COLO829 (cell line): ENCODE results near the gene SGMS1.
"Not testable (repeated sequence)": the region's sequence is repeated elsewhere in the genome, so short reads cannot be mapped to it uniquely, and the experiment has no call there.

Experiments
- DNase-seq: peaks from one replicate; pipeline ENCODE4 v3.0.0; 2012; ENCODE audit warnings: low spot score

SGMS1 gene

GRCh38 chr10:50304660-50305059 is 319.1 kb downstream of the SGMS1 start:
- no peak for DNase-seq

DNA sequence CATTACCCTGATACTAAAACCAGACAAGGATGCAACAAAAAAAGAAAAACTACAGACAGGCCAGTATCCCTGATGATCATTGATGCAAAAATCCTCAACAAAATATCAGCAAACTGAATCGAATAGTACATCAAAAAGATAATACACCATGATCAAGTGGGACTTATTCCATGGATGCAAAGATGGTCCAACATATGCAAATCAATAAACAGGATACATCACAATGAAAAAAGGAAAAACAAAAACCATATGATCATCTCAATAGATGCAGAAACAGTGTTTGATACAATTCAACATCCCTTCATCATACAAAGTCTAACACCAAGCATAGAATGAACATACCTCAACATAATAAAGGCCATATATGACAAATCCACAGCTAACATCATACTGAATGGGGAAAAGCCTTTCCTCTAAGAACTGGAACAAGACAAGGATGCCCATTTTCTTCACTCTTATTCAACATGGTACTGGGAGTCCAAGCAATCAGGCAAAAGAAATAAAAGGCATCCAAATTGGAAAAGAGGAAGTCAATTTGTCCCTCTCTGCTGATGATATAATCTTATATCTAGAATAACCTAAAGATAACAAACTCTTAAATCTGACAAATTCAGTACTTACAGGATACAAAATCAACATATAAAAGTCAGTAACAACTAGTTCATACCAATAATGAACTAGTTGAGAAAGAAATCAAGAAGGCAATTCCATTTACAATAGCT is 323.6 kb downstream of the SGMS1 start:
- no peak for DNase-seq

- no peak for DNase-seq
These were observed 328.4 kb downstream of the SGMS1 start for GRCh38 chr10:50295367-50295766.

DNA sequence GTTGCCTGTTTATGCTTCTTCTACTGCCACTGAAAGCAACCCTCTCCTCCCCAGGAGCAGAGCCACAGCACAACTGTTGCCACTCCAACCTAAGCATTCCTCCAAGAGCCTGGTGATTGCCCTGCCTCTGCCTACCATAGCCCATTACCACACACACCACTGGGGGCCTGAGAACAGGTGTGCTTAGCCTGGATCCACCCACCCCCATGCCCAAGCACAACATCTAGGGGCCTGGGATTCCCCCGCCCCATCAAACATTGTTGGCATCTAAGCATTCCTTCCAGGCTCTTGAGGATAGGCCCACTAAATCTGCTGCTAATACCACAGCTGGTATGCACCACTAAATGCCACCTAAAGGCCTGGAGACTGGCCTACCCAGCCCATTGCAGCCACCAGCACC is 329.2 kb downstream of the SGMS1 start:
- no peak for DNase-seq

DNA sequence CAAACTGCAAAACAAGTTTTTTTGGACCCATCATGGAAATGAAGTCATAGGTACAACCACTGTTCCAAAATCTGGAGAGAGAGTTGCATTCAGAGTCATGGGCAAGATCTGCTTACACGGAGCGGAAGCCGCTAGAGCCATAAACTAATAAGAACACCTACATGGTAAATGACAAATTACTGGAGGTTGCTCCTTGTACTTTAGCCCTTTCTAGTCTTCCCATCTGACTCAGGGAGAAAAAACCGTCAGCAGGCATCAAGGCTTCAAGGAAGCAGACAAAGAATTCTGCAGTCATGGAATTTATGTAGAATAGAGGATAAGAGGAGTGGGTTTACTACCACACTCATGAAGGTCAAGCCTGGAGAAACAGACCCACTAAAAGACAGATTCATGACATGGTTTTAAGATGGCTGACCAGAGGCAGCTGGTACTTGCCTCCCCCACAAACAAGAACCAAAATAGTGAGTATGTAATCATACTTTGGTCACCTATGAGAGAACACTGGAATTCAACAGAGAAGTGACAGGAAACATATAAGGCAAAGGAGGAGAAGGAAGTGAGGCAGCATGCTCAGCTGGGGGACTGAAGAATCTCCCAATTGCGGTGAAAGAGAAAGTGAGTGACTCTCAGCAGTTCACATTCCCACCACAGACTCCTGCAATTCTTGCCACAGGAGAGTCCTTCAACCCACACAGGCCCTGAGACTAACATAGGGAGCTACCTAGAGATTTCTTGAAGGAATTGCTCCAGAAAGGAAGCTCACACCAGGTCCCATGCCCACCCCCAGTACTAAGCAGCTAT is 330.0 kb downstream of the SGMS1 start:
- DNase-seq, result no peak

DNA sequence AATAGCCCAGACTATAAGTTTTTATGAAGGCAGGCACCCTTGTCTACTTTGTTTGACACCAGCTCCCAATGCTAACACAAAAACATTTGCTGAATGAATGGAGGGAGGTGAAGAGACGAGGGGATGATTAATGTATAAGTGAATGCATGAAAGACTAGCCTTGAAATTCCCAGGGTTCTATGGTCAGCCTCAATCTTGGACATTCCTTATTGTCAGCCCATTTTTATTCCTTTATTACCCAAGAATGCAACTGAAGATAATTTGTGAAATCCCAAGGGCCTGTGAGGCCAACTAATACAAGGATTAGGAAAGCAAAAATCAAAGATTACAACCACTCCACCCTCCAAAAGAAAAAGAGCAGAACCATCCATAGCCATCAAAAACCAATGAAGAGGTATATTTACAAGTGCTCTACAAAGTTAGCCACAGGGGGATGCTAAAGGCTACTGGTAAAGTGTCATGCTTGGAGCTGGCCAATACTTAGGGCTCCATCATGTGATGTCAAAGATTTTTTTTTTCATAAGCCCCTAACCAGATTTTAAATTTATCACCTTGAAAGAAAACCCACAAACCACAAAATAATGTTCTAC is 332.4 kb downstream of the SGMS1 start:
- no peak for DNase-seq

DNA sequence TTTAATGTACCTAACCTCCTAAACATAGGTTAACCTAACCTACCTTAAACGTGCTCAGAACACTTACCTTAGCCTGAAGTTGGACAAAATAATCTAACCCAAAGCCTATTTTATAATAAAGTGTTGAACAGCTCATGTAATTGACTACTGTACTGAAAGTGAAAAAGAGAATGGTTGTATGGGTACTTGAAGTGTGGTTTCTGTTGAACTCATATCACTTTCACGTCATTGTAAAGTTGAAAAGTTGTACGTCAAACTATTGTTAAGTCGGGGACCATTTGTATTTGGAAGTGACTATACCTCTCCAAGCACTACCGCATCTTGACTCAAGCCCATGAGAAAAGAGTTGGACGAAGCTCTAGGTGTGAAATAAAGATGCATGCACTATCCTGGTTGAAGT is 334.6 kb downstream of the SGMS1 start:
- no peak for DNase-seq

DNA sequence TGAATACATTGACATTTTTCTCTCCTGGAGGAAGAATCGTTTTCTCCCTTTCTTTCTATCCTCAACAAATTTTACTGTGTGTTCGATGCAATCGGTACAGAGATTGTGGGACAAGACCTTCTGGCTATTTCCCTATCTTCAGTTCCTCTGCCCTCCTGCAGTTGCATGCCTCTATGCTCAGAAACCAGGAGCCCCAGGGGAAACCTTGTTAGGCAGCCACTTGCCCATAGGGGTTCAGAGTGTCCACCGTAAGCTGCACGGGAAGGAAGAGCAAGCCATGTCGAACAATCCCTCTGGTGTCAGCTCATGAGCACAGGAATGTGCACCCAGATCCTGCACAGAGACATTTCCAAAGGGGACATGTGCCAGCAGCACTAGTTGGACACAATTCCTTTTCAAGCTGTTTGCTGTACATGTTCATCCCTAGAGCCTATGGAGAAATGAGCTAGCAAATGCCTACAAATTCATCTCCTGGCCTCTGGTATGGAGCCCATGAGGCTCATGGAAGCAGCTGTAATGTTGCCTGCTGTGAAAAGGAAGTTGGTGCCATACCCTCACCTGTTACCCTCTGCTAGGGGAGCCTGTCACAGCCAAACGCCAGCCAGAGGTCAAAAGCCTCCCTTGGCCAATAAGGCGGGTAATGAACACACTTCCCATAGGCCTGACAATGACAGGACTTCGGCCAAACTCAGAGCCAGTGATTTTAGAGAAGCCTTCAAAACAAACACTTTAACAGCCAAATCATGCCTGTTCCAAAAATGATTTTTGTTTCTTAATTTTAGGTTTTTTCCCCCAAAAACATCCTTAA is 336.6 kb downstream of the SGMS1 start:
- DNase-seq, result no peak

- DNase-seq, result no peak
These were observed 337.2 kb downstream of the SGMS1 start for GRCh38 chr10:50286517-50286916.

- DNase-seq, result no peak
These were observed 341.7 kb downstream of the SGMS1 start for GRCh38 chr10:50281967-50282522.

GRCh38 chr10:50281210-50281966 is 342.4 kb downstream of the SGMS1 start:
- no peak for DNase-seq

DNA sequence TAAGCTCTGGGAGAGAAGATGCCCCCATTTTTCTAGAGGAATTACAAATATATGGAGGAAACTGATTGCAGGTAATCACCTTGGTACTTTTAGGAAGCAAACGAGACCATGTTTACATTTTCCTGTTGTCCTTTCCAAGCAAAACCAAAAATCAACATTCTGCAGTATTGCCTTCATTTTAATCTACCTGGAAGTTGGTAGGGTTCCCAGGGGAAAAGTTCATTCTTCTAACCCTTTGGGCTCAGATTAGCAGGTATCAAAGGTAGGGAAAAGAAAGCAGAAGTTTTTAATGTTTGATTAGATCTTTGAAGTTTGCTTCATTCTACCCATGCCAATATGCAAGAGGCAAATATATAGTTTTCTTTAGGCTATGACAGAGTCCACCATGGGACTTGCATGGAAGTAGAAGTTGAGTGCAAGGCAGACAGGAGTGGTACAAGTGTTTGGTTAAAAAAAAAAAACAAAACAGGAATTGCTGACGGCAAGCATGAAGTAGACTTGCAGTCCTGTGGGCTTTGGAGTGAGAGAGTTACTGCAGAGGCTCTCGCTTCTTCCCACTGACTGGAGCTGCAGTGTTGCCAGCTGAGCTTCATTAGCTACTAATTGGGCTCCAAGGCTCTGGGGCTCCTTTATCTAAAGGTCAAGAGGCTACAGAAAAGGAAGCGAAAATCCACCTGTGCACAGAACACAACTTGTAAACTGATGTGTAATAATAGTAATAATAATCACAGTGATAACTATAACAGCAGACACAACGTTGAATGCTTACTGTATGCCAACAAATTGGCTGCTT is 343.5 kb downstream of the SGMS1 start:
- DNase-seq, result no peak

GRCh38 chr10:50279489-50279888 is 344.3 kb downstream of the SGMS1 start:
- no peak for DNase-seq

DNA sequence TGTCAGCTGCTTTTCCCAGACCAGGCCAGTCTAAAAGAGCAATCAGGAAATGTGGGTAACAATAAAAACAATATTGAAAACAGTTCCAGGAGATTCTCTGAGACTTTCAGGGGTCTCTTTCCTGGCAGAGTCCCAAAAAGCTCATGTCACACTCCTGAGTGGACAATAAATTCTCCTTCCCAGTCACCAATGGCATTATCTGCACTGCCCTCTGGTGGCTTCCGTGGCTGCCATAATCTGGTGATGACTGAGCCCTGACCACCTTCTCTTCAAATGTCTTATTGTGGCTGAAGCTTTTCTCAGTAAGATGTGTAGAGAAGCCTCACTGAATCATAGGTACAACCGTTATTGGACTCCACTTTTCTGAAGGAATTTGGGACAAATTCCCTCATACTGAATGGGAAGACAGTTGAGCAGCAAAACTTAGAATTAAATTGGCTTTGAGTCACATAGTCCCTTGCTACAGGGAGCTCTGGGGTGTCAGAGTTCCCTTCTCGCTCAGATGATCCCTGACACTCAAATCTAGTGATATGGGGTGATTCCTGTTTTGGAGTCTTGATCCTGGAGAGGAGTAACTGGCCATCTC is 348.0 kb downstream of the SGMS1 start:
- peak; percentile 7 for DNase-seq

DNA sequence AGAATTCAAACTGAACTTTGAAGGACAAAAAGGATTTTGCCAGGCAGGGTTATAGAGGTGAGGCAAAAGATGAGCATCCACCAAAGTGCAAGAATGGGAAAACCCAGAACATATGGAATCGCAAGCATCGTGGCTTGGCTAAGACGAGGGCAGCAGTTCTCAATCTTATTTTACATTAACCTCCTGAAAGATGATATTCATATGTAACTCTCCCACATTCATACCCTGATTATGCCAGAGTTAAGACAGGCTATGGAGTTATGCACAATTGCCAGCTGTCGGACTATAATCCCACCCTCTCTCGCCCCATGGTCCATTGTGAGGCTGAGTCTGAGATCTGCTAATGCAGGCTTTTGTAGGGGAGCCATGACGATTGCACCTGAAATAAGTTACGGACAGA is 351.2 kb downstream of the SGMS1 start:
- DNase-seq, result no peak

GRCh38 chr10:50271564-50272250 is 352.0 kb downstream of the SGMS1 start:
- DNase-seq, result no peak

- DNase-seq, result not testable (repeated sequence)
These were observed 355.9 kb downstream of the SGMS1 start for GRCh38 chr10:50267877-50268276.

- DNase-seq, result not testable (repeated sequence)
These were observed 361.1 kb downstream of the SGMS1 start for GRCh38 chr10:50262625-50263024.

- no peak for DNase-seq
These were observed 362.9 kb downstream of the SGMS1 start for GRCh38 chr10:50260791-50261281.
